HEK293 (cell line): ENCODE results near the gene GNB5.

Source experiments
- CTCF ChIA-PET: fragments of 350-600 bp; formaldehyde crosslinking; extraction: SDS; loops from one replicate; lab custom pipeline; 2021; ENCODE audit warnings: antibody characterized with exemption; lab: Yijun Ruan, JAX
- POLR2A ChIA-PET: fragments of 300-600 bp; formaldehyde crosslinking; extraction: SDS; loops from one replicate; lab custom pipeline; 2020; ENCODE audit warnings: antibody characterized with exemption, inconsistent platforms; lab: Yijun Ruan, JAX
- H3K27ac ChIP-seq: fragments of 200-500 bp; sonication (Bioruptor generic); 2 replicates; pipeline ENCODE4 v1.5.1; 2014; ENCODE audit warnings: low read depth, low read length, control low read depth, inconsistent platforms; ENCODE audit errors: extremely low read depth
- H3K36me3 ChIP-seq, 2 experiments: fragments of 200-500 bp in 1 of 2; sonication (Bioruptor generic) in 1 of 2; 1 replicate in 1 of 2; 2 replicates in 1 of 2; pipeline ENCODE4 v1.5.1; 2014 to 2017; ENCODE audit warnings: inconsistent platforms in 2 of 2, low read length in 2 of 2; ENCODE audit not compliant: control insufficient read depth in 2 of 2, insufficient read depth in 1 of 2
- H3K4me1 ChIP-seq: fragments of 200-500 bp; sonication (Bioruptor generic); 2 replicates; pipeline ENCODE4 v1.5.1; 2014; ENCODE audit warnings: mild to moderate bottlenecking, low read length, inconsistent platforms; ENCODE audit not compliant: control insufficient read depth, insufficient read depth
- H3K4me3 ChIP-seq: 2 replicates; pipeline ENCODE4 v1.5.1; 2011; ENCODE audit warnings: low read depth, mild to moderate bottlenecking, control low read depth, low read length, moderate library complexity
- H3K9me3 ChIP-seq: fragments of 200-500 bp; sonication (Bioruptor generic); 2 replicates; pipeline ENCODE4 v1.5.1; 2014; ENCODE audit warnings: low read depth, low read length, inconsistent platforms; ENCODE audit not compliant: control insufficient read depth, insufficient read depth
- KLF1 ChIP-seq: fragments of 450-650 bp; formaldehyde crosslinking; IDR thresholded peaks from 2 replicates; pipeline ENCODE4 v1.5.1; 2016; ENCODE audit warnings: missing biosample characterization, missing genetic modification characterization
- KLF8 ChIP-seq: fragments of 450-650 bp; formaldehyde crosslinking; IDR thresholded peaks from 2 replicates; pipeline ENCODE4 v1.5.1; 2016; ENCODE audit warnings: missing biosample characterization, missing genetic modification characterization
- MZF1 ChIP-seq: fragments of 450-650 bp; formaldehyde crosslinking; IDR thresholded peaks from 2 replicates; pipeline ENCODE4 v1.5.1; 2017; ENCODE audit warnings: missing biosample characterization, missing genetic modification characterization, borderline replicate concordance
- RBAK ChIP-seq: fragments of 450-650 bp; formaldehyde crosslinking; IDR thresholded peaks from 2 replicates; pipeline ENCODE4 v1.5.1; 2016; ENCODE audit warnings: missing biosample characterization, missing genetic modification characterization
- ZBTB17 ChIP-seq: fragments of 450-650 bp; formaldehyde crosslinking; IDR thresholded peaks from 2 replicates; pipeline ENCODE4 v1.5.1; 2016; ENCODE audit warnings: missing biosample characterization, missing genetic modification characterization
- ZFP3 ChIP-seq: fragments of 450-650 bp; formaldehyde crosslinking; IDR thresholded peaks from 2 replicates; pipeline ENCODE4 v1.5.1; 2016; ENCODE audit warnings: low read depth, missing biosample characterization, missing genetic modification characterization
- ZNF133 ChIP-seq: fragments of 450-650 bp; formaldehyde crosslinking; IDR thresholded peaks from 2 replicates; pipeline ENCODE4 v1.5.1; 2016; ENCODE audit warnings: missing biosample characterization, missing genetic modification characterization
- ZNF138 ChIP-seq: fragments of 450-650 bp; formaldehyde crosslinking; IDR thresholded peaks from 2 replicates; pipeline ENCODE4 v1.5.1; 2016; ENCODE audit warnings: missing biosample characterization, missing genetic modification characterization, borderline replicate concordance
- ZNF274 ChIP-seq, 2 experiments: fragments of 200-500 bp in 1 of 2; fragments of 450-650 bp in 1 of 2; sonication (Bioruptor generic) in 1 of 2; formaldehyde crosslinking in 1 of 2; IDR thresholded peaks; 2 replicates each; pipeline versions ENCODE4 v1.5.1 to v1.6.1; 2014 to 2016; ENCODE audit warnings: borderline replicate concordance in 1 of 2, inconsistent platforms in 1 of 2, low read length in 1 of 2, missing biosample characterization in 1 of 2, missing genetic modification characterization in 1 of 2
- ZNF292 ChIP-seq: fragments of 450-650 bp; formaldehyde crosslinking; IDR thresholded peaks from 2 replicates; pipeline ENCODE4 v1.5.1; 2016; ENCODE audit warnings: low read depth, missing biosample characterization, missing genetic modification characterization, borderline replicate concordance
- ZNF404 ChIP-seq: fragments of 450-650 bp; formaldehyde crosslinking; IDR thresholded peaks from 2 replicates; pipeline ENCODE4 v1.5.1; 2017; ENCODE audit warnings: missing biosample characterization, missing genetic modification characterization
- ZNF423 ChIP-seq: fragments of 450-650 bp; formaldehyde crosslinking; IDR thresholded peaks from 2 replicates; pipeline ENCODE4 v1.5.1; 2016; ENCODE audit warnings: missing biosample characterization, missing genetic modification characterization
- ZNF558 ChIP-seq: fragments of 450-650 bp; formaldehyde crosslinking; IDR thresholded peaks from 2 replicates; pipeline ENCODE4 v1.5.1; 2016; ENCODE audit warnings: missing biosample characterization, missing genetic modification characterization
- ZNF701 ChIP-seq: fragments of 450-650 bp; formaldehyde crosslinking; IDR thresholded peaks from 2 replicates; pipeline ENCODE4 v1.5.1; 2016; ENCODE audit warnings: missing biosample characterization, missing genetic modification characterization
- ZXDB ChIP-seq: fragments of 450-650 bp; formaldehyde crosslinking; IDR thresholded peaks from 2 replicates; pipeline ENCODE4 v1.5.1; 2016; ENCODE audit warnings: missing biosample characterization, missing genetic modification characterization
- TF ChIP-seq, protein P1 (sequence below): fragments of 450-650 bp; formaldehyde crosslinking; IDR thresholded peaks from 2 replicates; pipeline ENCODE4 v1.5.1; 2016; ENCODE audit warnings: missing biosample characterization, missing genetic modification characterization
- TF ChIP-seq, protein P2 (sequence below): fragments of 450-650 bp; formaldehyde crosslinking; IDR thresholded peaks from 2 replicates; pipeline ENCODE4 v1.5.0; 2017; ENCODE audit warnings: missing biosample characterization, missing genetic modification characterization, borderline replicate concordance

Gene GNB5

DNA sequence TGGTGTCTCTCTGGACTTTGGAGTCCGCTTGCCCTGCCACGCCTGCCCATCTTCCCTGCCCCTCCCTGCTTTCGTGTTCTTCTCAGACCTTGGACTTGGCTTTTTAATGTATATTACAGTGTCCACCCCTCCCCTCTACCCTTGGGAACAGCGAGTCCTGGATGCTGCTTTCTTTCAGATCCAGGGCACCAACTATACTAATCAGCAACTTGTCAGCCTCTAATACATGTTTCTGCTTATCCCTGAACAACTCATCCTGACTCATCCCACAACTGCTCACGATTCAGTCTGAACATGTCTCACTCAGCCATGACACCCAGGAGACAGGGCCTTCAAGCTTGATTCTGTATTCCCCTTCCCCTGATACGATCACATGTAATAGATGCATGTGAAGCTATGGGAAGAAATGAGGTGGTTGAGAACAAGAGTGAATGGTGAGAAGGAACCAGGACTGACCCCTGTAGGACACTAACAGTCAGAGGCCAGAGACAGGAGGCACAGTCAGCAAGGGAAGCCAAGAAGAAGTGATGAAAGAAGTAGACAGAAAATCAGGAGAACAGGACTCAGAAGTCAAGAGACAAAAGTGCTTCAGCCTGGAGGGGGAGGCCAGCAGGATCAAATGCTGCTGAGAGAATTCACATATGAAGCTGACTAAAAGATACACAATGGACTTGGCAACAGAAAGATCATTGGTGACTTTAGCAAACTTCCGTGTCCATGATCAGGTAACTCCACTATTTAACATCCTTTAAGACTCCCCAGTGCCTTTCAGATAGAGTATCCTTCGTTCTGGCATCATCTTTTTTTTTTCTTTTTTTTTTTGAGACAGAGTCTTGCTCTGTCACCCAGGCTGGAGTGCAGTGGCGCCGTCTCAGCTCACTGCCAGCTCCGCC, 114.1 kb downstream of the GNB5 start (continued):
- no peak for TF ChIP-seq ZNF133
- TF ChIP-seq ZFP3 (tag by site-specific recombination): no peak
- no peak for TF ChIP-seq ZNF701 (tag by site-specific recombination)
- no peak for TF ChIP-seq ZNF138 (tag by site-specific recombination)
- no peak for TF ChIP-seq ZNF274 (IDR thresholded peaks at IDR 0.05; ENCODE audit: low read length)
- TF ChIP-seq ZNF274 (tag by site-specific recombination; IDR thresholded peaks at IDR 0.05; ENCODE audit: borderline replicate concordance): no peak

DNA sequence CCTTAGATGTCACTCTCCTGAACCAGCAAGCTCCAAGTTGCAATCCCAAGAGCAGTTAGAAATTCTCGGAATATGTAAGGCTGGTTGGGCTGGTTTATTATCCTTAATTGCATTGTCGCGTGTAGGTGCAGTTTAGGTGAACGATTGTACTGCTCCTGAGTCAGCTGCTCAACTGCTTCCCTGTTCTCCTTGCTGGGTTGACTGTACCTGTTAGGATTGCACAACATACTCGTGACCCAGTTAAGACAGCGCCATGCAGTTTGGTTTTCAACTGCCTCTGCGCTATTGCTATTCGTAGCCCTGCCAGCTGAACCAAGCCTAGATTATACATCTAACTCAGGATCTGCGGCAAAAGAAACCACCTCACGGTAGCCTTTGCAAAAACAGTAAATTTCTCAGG, 119.6 kb downstream of the GNB5 start:
- no peak overlapping the region for H3K27ac ChIP-seq
- ChIA-PET CTCF (interaction anchor here (0.7 to 0.9 kb wide), 2 partner anchors 12 to 33 kb away, joined by 3 to 4 read pairs; no protein-coding TSS in a partner anchor), POLR2A (no interaction called here)
- no peaks in the 10 kb centered on the region for H3K9me3 ChIP-seq
- H3K36me3 ChIP-seq: no peaks in the 10 kb centered on the region
- H3K4me3 ChIP-seq: no peak overlapping the region
- no peak for TF ChIP-seq ZNF404 (tag by site-specific recombination)
- no peak for TF ChIP-seq RBAK (tag by site-specific recombination)
- no peak for TF ChIP-seq MZF1 (tag by site-specific recombination)
- no peak for TF ChIP-seq ZBTB17 (tag by site-specific recombination)
- no peak for TF ChIP-seq ZNF423 (tag by site-specific recombination)
- TF ChIP-seq, protein P1, sequence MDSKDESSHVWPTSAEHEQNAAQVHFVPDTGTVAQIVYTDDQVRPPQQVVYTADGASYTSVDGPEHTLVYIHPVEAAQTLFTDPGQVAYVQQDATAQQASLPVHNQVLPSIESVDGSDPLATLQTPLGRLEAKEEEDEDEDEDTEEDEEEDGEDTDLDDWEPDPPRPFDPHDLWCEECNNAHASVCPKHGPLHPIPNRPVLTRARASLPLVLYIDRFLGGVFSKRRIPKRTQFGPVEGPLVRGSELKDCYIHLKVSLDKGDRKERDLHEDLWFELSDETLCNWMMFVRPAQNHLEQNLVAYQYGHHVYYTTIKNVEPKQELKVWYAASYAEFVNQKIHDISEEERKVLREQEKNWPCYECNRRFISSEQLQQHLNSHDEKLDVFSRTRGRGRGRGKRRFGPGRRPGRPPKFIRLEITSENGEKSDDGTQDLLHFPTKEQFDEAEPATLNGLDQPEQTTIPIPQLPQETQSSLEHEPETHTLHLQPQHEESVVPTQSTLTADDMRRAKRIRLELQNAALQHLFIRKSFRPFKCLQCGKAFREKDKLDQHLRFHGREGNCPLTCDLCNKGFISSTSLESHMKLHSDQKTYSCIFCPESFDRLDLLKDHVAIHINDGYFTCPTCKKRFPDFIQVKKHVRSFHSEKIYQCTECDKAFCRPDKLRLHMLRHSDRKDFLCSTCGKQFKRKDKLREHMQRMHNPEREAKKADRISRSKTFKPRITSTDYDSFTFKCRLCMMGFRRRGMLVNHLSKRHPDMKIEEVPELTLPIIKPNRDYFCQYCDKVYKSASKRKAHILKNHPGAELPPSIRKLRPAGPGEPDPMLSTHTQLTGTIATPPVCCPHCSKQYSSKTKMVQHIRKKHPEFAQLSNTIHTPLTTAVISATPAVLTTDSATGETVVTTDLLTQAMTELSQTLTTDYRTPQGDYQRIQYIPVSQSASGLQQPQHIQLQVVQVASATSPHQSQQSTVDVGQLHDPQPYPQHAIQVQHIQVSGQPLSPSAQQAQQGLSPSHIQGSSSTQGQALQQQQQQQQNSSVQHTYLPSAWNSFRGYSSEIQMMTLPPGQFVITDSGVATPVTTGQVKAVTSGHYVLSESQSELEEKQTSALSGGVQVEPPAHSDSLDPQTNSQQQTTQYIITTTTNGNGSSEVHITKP (tag by site-specific recombination): no peak
- TF ChIP-seq, protein P2, sequence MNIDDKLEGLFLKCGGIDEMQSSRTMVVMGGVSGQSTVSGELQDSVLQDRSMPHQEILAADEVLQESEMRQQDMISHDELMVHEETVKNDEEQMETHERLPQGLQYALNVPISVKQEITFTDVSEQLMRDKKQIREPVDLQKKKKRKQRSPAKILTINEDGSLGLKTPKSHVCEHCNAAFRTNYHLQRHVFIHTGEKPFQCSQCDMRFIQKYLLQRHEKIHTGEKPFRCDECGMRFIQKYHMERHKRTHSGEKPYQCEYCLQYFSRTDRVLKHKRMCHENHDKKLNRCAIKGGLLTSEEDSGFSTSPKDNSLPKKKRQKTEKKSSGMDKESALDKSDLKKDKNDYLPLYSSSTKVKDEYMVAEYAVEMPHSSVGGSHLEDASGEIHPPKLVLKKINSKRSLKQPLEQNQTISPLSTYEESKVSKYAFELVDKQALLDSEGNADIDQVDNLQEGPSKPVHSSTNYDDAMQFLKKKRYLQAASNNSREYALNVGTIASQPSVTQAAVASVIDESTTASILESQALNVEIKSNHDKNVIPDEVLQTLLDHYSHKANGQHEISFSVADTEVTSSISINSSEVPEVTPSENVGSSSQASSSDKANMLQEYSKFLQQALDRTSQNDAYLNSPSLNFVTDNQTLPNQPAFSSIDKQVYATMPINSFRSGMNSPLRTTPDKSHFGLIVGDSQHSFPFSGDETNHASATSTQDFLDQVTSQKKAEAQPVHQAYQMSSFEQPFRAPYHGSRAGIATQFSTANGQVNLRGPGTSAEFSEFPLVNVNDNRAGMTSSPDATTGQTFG (tag by site-specific recombination): no peak
- TF ChIP-seq KLF1 (tag by site-specific recombination): no peak
- no peak for TF ChIP-seq ZXDB (tag by site-specific recombination)
- TF ChIP-seq KLF8 (tag by site-specific recombination): no peak
- TF ChIP-seq ZNF292: no peak
- TF ChIP-seq ZNF558 (tag by site-specific recombination): no peak
- peaks cover 3% of the 10 kb centered on the region; the same call in 1 of the 2 replicates for H3K4me1 ChIP-seq
